ENCODE results near the gene RAD52.

Gene RAD52

GRCh38 chr12:949453-950191 is at the start of gene RAD52:
Gene RAD52, minus strand, starts transcription at chr12:949694. Its CDS starts 16,636 bp downstream, at chr12:933058.
- peak; percentile 97 for DNase-seq

GRCh38 chr12:998020-998874 is 48.8 kb upstream of the RAD52 start:
- DNase-seq = no peak

GRCh38 chr12:997505-997904 is 48.0 kb upstream of the RAD52 start:
- no peak for DNase-seq

GRCh38 chr12:996881-997280 is 47.4 kb upstream of the RAD52 start:
- DNase-seq = no peak

DNA sequence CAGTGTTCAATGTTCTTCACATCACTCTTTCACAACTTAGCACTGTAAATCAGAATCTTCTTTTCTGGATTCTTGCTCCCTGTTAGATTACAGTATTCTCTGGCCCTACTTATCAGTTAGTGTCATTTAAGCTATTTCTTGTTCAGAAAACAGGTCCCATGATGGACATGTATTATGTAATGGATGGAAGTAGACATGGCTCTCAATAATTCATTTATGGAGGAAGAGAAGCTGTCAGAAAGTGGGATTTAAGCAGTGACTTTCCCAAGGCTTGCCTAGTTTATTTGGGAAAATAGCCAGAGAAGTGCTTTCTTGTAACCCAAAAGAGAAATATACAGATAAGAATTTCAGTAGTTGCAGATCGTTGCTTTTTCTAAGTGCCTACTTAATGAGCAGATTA is 43.2 kb upstream of the RAD52 start:
- DNase-seq = no peak

- no peak for DNase-seq
These were observed 42.1 kb upstream of the RAD52 start for GRCh38 chr12:991350-992333.

DNA sequence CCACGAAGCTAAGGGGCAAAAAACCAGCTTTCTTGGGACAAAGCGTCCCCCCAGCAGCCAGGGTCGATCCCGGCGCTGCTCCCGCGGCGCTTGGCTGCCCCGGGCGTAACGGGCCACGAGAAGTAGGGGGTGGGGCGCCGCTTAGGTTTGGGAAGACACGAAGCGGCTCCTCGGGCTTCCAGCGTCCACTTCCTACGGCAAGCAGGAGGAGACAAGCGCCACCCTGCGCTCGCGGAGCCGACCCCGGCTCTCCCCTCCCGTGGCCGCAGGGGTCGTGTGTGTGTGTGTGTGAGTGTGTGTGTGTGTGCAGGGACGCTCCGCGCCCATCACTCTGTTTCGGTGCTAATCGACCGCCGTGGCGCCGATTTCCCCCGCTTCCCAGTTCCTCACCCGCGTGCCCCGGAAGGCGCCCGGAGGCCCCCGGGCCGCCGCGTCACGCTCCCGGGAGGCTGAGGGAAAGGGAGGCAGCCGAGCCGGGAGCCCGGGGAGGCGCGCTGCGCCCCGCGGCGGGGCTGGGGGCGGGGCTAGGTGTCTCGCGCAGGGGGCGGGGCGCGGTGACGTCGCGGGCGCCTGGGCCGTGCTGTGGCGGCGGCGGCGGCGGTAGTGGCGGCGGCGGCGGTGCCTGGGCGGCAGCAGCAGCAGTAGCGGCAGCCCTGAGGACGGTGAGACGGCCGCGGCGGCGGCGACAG is 41.3 kb upstream of the RAD52 start, which contains the start of gene ERC1:
TSS of gene ERC1 (plus strand) at position 563 of the 689 bp plus-strand sequence. CDS start 36,681 bp downstream, outside the sequence.
- peak; percentile 80 for DNase-seq

GRCh38 chr12:989751-990660 is 40.5 kb upstream of the RAD52 start:
- peak; percentile 57 for DNase-seq

DNA sequence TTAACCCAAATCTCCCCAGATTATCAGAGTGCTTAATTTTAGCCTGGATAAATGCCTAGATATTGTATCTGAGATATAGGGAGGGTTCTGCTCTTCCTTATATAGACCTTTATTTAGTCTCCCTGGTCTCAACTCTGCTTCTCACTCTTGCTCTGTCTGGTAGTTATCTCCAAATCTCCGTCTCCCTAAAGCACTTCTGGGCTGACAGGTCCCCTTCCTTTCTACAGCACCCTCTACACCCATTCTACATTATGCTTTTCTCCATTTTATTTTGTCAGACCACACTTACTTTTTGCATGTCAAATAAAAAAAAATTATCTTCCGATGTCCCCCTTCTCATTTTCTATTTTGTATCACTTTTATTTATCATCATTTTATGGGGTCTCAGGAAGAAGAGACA is 39.6 kb upstream of the RAD52 start:
- DNase-seq = no peak

DNA sequence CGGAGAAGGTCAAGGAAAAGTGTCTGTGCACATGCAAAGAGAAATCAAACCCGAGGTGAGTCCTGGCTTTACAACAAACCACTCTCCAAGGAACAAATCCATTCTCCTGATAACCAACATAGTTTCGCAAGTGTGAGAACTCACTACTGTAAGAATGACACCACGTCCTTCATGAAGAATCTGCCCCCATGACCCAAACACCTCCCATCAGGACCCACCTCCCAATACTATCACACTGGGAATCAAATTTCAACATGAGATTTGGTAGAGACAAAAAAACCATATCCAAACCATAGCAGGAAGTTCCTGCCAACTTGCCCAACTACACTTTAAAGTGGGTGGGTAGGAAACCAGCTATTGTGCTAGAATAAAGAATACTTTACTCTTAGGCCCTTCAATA is 39.2 kb upstream of the RAD52 start:
- DNase-seq = no peak

DNA sequence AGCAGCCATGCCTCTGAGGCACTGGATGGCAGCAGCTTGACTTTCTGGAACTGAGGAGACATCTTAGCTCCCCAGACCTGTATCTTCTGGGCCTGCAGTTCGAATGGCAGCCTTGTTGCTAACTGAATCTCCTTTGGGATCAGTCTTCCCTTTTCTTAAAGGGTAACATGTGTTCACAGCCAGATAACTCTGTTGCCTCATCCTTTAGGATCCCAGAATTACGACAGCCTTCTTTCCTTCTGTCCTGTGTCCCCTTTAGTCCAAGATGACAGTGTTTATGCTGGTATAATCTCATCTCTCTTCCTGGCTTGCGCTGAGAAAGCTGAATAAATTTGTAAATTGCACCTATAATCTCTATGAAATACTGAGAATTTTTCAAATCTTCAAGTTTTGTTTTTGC is 32.5 kb upstream of the RAD52 start:
- no peak for DNase-seq

DNA sequence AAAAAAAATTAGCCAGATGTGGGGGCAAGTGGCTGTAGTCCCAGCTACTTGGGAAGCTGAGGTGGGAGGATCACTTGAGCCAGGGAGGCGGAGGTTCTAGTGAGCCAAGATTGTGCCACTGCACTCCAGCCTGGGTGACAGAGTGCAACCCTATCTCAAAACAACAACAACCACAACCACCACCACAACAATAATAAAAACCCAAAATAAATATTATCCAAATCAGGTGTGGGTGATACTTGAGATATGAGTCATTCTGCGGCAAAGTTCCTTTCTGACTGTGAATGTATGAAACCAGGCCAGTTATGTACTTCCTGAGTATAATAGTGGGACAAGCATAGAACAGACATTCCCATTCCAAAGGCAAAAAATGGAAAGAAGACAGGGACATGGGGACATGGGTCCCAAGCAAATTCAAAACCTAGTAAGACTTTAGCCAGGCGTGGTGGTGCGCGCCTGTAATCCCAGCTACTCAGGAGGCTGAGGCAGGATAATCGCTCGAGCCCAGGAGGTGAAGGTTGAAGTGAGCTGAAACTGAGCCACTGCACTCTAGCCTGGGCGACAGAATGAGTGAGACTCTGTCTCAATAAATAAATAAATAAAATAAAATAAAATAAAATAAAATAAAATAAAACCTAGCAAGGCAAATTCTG is 31.8 kb upstream of the RAD52 start:
- no peak for DNase-seq

DNA sequence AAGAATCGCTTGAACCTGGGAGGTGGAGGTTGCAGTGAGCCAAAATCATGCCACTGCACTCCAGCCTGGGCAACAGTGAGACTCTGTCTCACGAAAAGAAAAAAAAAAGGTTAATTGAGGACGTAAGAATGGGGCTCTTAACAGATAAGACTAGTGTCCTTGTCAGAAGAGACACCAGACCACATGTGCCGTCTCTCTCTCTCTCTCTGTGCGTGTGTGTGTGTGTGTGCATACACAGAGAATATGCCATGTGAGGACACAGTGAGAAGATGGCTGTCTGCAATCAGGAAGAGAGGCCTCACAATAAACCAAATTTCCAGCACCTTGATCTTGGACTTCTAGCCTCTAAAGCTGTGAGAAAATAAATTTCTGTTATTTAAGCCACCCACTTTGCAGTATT is 29.9 kb upstream of the RAD52 start:
- DNase-seq = no peak

DNA sequence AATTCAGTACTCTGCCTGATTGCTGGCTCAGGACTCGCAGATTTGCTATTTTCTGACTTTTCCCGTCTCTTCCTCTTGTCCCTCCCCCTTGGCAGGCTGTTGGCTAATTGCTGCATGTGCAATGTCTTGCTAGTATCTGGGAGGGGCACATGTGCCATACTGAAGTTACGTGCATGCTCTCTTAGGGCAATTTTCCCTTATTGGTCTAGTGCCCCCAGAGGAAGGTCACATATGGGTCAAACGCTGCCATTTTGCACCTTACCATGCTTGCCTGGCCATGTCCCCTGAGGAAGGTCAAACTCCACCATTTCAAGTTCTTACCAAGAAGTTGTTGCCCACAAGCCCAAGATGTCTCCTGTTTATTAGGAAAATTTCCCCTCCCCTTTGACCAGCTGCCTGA is 27.7 kb upstream of the RAD52 start:
- DNase-seq = no peak

- no peak for DNase-seq
These were observed 27.1 kb upstream of the RAD52 start for GRCh38 chr12:976644-977043.

- DNase-seq = no peak
These were observed 24.9 kb upstream of the RAD52 start for GRCh38 chr12:974271-974862.

DNA sequence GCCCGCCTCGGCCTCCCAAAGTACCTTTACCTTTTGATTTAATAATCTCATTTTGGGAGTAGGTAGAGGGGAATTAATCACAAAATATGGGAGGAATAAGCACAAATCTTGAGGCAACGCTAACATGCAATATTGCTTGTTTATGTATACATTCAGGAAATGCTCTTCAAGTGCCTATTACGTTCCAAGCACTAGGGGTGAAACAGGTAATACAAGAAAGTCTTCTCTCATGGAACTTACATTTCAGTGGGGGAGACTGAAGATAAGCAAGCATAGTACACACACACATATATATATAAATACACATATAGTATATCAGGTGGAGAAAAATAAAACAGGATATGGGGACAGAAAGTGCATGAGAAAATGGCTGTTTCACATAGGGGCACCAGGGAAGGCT is 22.5 kb upstream of the RAD52 start:
- no peak for DNase-seq

DNA sequence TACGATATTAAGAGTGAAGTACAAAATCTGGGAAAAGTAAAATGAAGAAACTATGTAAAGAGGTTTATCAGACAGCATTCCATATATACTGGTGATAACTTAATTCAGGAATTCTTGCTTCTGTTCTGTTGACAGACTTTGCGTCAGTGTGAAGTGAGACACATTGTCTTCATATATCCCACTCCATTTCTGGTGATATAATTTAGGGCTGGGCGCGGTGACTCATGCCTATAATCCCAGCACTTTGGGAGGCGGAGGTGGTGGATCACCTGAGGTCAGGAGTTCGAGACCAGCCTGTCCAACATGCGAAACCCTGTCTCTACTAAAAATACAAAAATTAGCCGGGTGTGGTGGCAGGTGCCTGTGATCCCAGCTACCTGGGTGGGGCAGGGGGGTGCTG is 20.3 kb upstream of the RAD52 start:
- DNase-seq = no peak

DNA sequence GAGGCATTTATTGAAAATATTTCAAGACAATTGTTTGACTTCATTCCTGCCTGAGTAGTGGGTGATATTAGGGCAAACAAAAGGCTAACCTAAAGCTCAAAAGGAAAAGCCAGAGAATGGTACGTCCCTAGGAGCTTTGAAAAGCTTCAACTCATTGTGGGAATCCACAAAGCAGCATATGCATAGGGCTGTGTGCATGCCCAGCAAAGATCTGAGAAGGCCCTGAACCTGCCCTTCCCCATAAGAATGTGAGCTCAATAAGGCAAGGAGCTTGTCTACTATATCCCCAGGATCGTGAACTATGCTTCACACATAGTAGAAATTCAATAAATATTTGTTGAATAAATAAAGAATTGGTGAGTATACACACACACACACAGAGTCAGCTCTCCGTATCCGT is 19.1 kb upstream of the RAD52 start:
- DNase-seq = no peak

- DNase-seq = no peak
These were observed 18.1 kb upstream of the RAD52 start for GRCh38 chr12:967641-968040.
